CD4-positive, alpha-beta T cell (primary cell): ENCODE measurements around the gene ZIM2. TPM values are rescaled to one million over a fixed set of nuclear protein-coding genes. Genes with fewer than 3 reads are reported as not detected.

Experiments used
- ATAC-seq: fragments of 200-7000 bp; cut with Tn5 transposase; one replicate; pipeline ENCODE4 v1.10.0; 2022; ENCODE audit warnings: mild to moderate bottlenecking; ENCODE audit not compliant: poor library complexity
- CTCF ChIA-PET: fragments of 350-600 bp; sonication (Branson Sonifier 250); formaldehyde crosslinking; loops from one replicate; lab custom pipeline; 2021; ENCODE audit warnings: antibody characterized with exemption, inconsistent platforms; lab: Charles Lee
- POLR2A ChIA-PET: fragments of 350-600 bp; sonication (Branson Sonifier 250); formaldehyde crosslinking; loops from one replicate; lab custom pipeline; 2021; ENCODE audit warnings: antibody characterized with exemption, inconsistent platforms; lab: Charles Lee
- DNase-seq, 14 experiments: peaks; one replicate each; pipeline ENCODE4 v3.0.0-alpha.2; 2013 to 2020; ENCODE audit warnings: mixed read lengths in 2 of 14
- H3K27ac ChIP-seq, 2 donors: one replicate each; pipeline versions ENCODE4 v1.5.1 to v1.7.0; 2013; ENCODE audit warnings: low read length in 2 of 2, low read depth in 1 of 2, mild to moderate bottlenecking in 1 of 2
- H3K27me3 ChIP-seq, 2 experiments: 1 replicate in 1 of 2; 2 replicates in 1 of 2; pipeline versions ENCODE4 v1.6.1 to v1.7.0; 2013; ENCODE audit warnings: low read length in 2 of 2, control low read depth in 1 of 2, mild to moderate bottlenecking in 1 of 2, moderate library complexity in 1 of 2; ENCODE audit not compliant: insufficient read depth in 2 of 2, control insufficient read depth in 1 of 2
- H3K36me3 ChIP-seq: one replicate; pipeline ENCODE4 v1.6.1; 2013; ENCODE audit warnings: low read length, control low read depth; ENCODE audit not compliant: insufficient read depth
- H3K4me1 ChIP-seq: one replicate; pipeline ENCODE4 v1.6.1; 2013; ENCODE audit warnings: low read length, control low read depth; ENCODE audit not compliant: insufficient read depth
- H3K4me3 ChIP-seq: one replicate; pipeline ENCODE4 v1.5.1; 2013; ENCODE audit warnings: mild to moderate bottlenecking, low read length, moderate library complexity
- H3K9me3 ChIP-seq, 2 experiments: 1 replicate in 1 of 2; 2 replicates in 1 of 2; pipeline versions ENCODE4 v1.6.1 to v1.7.0; 2013; ENCODE audit warnings: low read length in 2 of 2, mild to moderate bottlenecking in 2 of 2, control low read depth in 1 of 2, moderate library complexity in 1 of 2; ENCODE audit not compliant: control insufficient read depth in 1 of 2, insufficient read depth in 1 of 2
- H3K27ac Mint-ChIP-seq: one replicate; pipeline ENCODE4 v1.8.0; 2020; ENCODE audit warnings: mixed read lengths
- H3K27me3 Mint-ChIP-seq: one replicate; pipeline ENCODE4 v1.8.0; 2021; ENCODE audit warnings: mixed read lengths
- H3K36me3 Mint-ChIP-seq: one replicate; pipeline ENCODE4 v1.8.0; 2021; ENCODE audit warnings: low read depth, mixed read lengths
- H3K4me1 Mint-ChIP-seq: one replicate; pipeline ENCODE4 v1.8.0; 2021; ENCODE audit warnings: low read depth, mixed read lengths
- H3K4me3 Mint-ChIP-seq: one replicate; pipeline ENCODE4 v1.8.0; 2020; ENCODE audit warnings: mild to moderate bottlenecking, mixed read lengths
- H3K9me3 Mint-ChIP-seq: one replicate; pipeline ENCODE4 v1.8.0; 2020; ENCODE audit warnings: mixed read lengths
- intact Hi-C, 2 experiments: fragments of 100-400 bp; cut with DNase I in 1 of 2; cut with micrococcal nuclease in 1 of 2; formaldehyde crosslinking; loops; one replicate each; pipeline versions ENCODE4 v1.15.1 to v1.9.0; 2023 to 2025; cut with DNase I, micrococcal nuclease
- total RNA-seq, 174 experiments: library from RNA in 2 of 174; stranded (reverse) in 2 of 174; gene quantifications; one replicate each; pipeline ENCODE4 v1.2.3 and lab custom pipeline; 2021 to 2026
- TF ChIP-seq, protein P1 (sequence below): fragments of 200-600 bp; IDR thresholded peaks from one replicate; pipeline ENCODE4 v1.8.0; 2022; ENCODE audit warnings: antibody characterized with exemption, mild to moderate bottlenecking

The ZIM2 gene
- total RNA-seq, 2 experiments from 2014 or later = not detected

DNA sequence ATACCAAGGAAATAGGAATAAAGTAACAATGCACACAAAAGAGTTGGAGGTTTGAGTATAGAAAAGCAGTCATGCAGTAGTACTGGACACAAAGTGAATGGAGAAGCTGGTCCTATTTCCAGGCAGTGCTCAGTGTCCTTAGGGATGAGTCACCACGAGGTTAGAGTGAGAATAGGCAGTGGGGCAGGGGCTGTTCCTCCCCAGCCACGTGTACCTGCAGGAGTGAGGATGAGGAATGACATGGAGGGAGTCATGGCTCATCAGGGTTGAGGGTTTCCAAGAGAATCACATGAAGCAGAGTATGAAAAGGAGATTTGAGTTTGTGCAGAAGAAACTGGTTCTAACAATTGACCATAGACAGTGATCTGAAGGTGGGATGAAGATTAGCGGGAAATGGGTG is 94.2 kb downstream of the ZIM2 start:
- Histone ChIP-seq H3K9me3 (peaks cover 11 to 45% of the 10 kb centered on the region in 2 experiments), H3K36me3 (no peaks in the 10 kb centered on the region), H3K27me3 (no peaks in the 10 kb centered on the region), H3K4me3 (no peak overlapping the region), H3K4me1 (no peaks in the 10 kb centered on the region), H3K27ac (no peak overlapping the region)
- TF ChIP-seq, protein P1, sequence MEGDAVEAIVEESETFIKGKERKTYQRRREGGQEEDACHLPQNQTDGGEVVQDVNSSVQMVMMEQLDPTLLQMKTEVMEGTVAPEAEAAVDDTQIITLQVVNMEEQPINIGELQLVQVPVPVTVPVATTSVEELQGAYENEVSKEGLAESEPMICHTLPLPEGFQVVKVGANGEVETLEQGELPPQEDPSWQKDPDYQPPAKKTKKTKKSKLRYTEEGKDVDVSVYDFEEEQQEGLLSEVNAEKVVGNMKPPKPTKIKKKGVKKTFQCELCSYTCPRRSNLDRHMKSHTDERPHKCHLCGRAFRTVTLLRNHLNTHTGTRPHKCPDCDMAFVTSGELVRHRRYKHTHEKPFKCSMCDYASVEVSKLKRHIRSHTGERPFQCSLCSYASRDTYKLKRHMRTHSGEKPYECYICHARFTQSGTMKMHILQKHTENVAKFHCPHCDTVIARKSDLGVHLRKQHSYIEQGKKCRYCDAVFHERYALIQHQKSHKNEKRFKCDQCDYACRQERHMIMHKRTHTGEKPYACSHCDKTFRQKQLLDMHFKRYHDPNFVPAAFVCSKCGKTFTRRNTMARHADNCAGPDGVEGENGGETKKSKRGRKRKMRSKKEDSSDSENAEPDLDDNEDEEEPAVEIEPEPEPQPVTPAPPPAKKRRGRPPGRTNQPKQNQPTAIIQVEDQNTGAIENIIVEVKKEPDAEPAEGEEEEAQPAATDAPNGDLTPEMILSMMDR = no peak
- intact Hi-C loops = no loop called here
- Mint-ChIP-seq H3K36me3 (peaks cover 25% of the 10 kb centered on the region), H3K4me3 (no peak overlapping the region), H3K4me1 (no peaks in the 10 kb centered on the region), H3K9me3 (peaks cover 17% of the 10 kb centered on the region), H3K27me3 (no peaks in the 10 kb centered on the region), H3K27ac (no peak overlapping the region)
- DNase-seq (no peak), ATAC-seq (no peak)
- ChIA-PET CTCF (no interaction called here), POLR2A (no interaction called here)

GRCh38 chr19:56740501-56740900 is 100.0 kb downstream of the ZIM2 start:
- intact Hi-C loops = no loop called here
- H3K4me1 Mint-ChIP-seq = no peaks in the 10 kb centered on the region
- no peak for ATAC-seq
- H3K4me3 ChIP-seq = no peak overlapping the region
- H3K36me3 Mint-ChIP-seq = peaks cover 21% of the 10 kb centered on the region
- CTCF ChIA-PET = no interaction called here
- H3K9me3 ChIP-seq = peaks cover 39 to 45% of the 10 kb centered on the region in 2 experiments
- H3K4me1 ChIP-seq = no peaks in the 10 kb centered on the region
- peaks cover 5% of the 10 kb centered on the region for H3K9me3 Mint-ChIP-seq
- POLR2A ChIA-PET = no interaction called here
- H3K27me3 ChIP-seq = no peaks in the 10 kb centered on the region
- no peak overlapping the region for H3K27ac ChIP-seq
- DNase-seq = no peak
- H3K4me3 Mint-ChIP-seq = no peak overlapping the region
- no peaks in the 10 kb centered on the region for H3K36me3 ChIP-seq
- H3K27ac Mint-ChIP-seq = no peak overlapping the region
- TF ChIP-seq, protein P1 = no peak
- H3K27me3 Mint-ChIP-seq = no peaks in the 10 kb centered on the region

DNA sequence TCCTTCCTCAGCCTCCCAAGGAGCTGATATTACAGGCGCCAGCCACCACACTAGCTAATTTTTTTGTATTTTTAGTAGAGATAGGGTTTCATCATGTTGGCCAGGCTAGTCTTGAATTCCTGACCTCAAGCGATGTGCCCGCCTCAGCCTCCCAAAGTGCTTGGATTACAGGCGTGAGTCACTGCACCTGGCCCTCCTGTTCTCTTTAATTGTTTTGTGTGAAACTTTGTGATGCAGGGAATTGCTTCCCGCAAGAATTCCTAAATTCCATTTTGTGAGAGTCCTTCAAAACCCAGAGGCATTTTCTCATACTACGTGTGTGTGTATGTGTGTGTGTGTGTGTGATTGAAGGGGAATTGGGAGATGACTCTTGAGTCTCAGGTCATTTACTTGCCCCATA is 104.0 kb downstream of the ZIM2 start:
- ChIA-PET POLR2A (no interaction called here), CTCF (no interaction called here)
- Mint-ChIP-seq H3K9me3 (peaks cover 21% of the 10 kb centered on the region), H3K27ac (no peak overlapping the region), H3K36me3 (peaks cover 33% of the 10 kb centered on the region), H3K27me3 (no peaks in the 10 kb centered on the region), H3K4me1 (no peaks in the 10 kb centered on the region), H3K4me3 (no peak overlapping the region)
- Histone ChIP-seq H3K4me1 (no peaks in the 10 kb centered on the region), H3K9me3 (peaks cover 44% of the 10 kb centered on the region in 2 experiments), H3K36me3 (no peaks in the 10 kb centered on the region), H3K4me3 (no peak overlapping the region), H3K27me3 (no peaks in the 10 kb centered on the region), H3K27ac (no peak overlapping the region)
- DNase-seq (no peak), ATAC-seq (no peak)
- intact Hi-C loops = no loop called here
- TF ChIP-seq, protein P1 = no peak
